Naive thymus-derived CD8-positive, alpha-beta T cell (primary cell): ENCODE data around the gene MACROD1. TPM values are rescaled to one million over a fixed set of nuclear protein-coding genes. Genes with fewer than 3 reads are reported as not detected.
A peak's percentile ranks its signal among the peaks of the same experiment; 100 is the strongest.

Experiments used
- ATAC-seq, 2 donors: fragments of 150-1000 bp; cut with Tn5 transposase in 1 of 2; sonication (Bioruptor Pico), chemical (Tn5 transposase) in 1 of 2; 1 replicate in 1 of 2; 2 replicates in 1 of 2; pipeline ENCODE4 v1.10.0; 2021; ENCODE audit warnings: mild to moderate bottlenecking in 2 of 2, moderate library complexity in 2 of 2
- POLR2A ChIA-PET: fragments of 350-600 bp; sonication (Branson Sonifier 250); formaldehyde crosslinking; loops from one replicate; lab custom pipeline; 2021; ENCODE audit warnings: antibody characterized with exemption; lab: Charles Lee
- DNase-seq, 10 donors: peaks; one replicate each; pipeline versions ENCODE4 v3.0.0 to v3.0.0-alpha.2; 2020 to 2022
- H3K27ac Mint-ChIP-seq, 10 donors: one replicate each; pipeline ENCODE4 v1.8.0; 2020 to 2022; ENCODE audit warnings: mild to moderate bottlenecking in 10 of 10, mixed read lengths in 10 of 10, moderate library complexity in 4 of 10, inconsistent platforms in 1 of 10
- H3K27me3 Mint-ChIP-seq, 5 donors: one replicate each; pipeline ENCODE4 v1.8.0; 2021 to 2022; ENCODE audit warnings: mixed read lengths in 5 of 5
- H3K36me3 Mint-ChIP-seq, 3 donors: one replicate each; pipeline ENCODE4 v1.8.0; 2020 to 2022; ENCODE audit warnings: mixed read lengths in 3 of 3, mild to moderate bottlenecking in 2 of 3, inconsistent platforms in 1 of 3
- H3K4me1 Mint-ChIP-seq, 4 donors: one replicate each; pipeline ENCODE4 v1.8.0; 2021 to 2022; ENCODE audit warnings: mixed read lengths in 4 of 4
- H3K4me3 Mint-ChIP-seq, 10 donors: one replicate each; pipeline ENCODE4 v1.8.0; 2020 to 2022; ENCODE audit warnings: mild to moderate bottlenecking in 10 of 10, mixed read lengths in 10 of 10, moderate library complexity in 6 of 10, inconsistent platforms in 1 of 10
- H3K9me3 Mint-ChIP-seq, 9 donors: one replicate each; pipeline ENCODE4 v1.8.0; 2020 to 2022; ENCODE audit warnings: mixed read lengths in 9 of 9, mild to moderate bottlenecking in 3 of 9, inconsistent platforms in 1 of 9, moderate library complexity in 1 of 9
- polyA plus RNA-seq, 3 donors: library from polyadenylated mRNA; unstranded; fragments of 300-500 nt; fragmentation: Illumina TruSeq; gene quantifications; one replicate each; pipeline ENCODE4 v1.2.3, GENCODE V29; 2021
- total RNA-seq, 8 experiments: library from RNA in 2 of 8; stranded (reverse) in 2 of 8; gene quantifications; one replicate each; pipeline ENCODE4 v1.2.3 and lab custom pipeline; 2021 to 2026

MACROD1 gene
- total and polyA plus RNA-seq, 5 experiments from 2014 or later, result 7.3 to 14.4 (median 10.8) TPM

- no peak overlapping the region for H3K27ac Mint-ChIP-seq
- H3K36me3 Mint-ChIP-seq, result no peaks in the 10 kb centered on the region
- H3K4me3 Mint-ChIP-seq, result no peak overlapping the region
- ATAC-seq (no peak), DNase-seq (no peak)
- no peaks in the 10 kb centered on the region for H3K9me3 Mint-ChIP-seq
- POLR2A ChIA-PET, result no interaction called here
- H3K4me1 Mint-ChIP-seq, result peaks cover 0 to 6% (median 3%) of the 10 kb centered on the region in 4 donors
- H3K27me3 Mint-ChIP-seq, result no peaks in the 10 kb centered on the region
These were observed 30.2 kb downstream of the MACROD1 start for GRCh38 chr11:64135711-64136110.

GRCh38 chr11:64134963-64135362 is 30.9 kb downstream of the MACROD1 start:
- no peaks in the 10 kb centered on the region for H3K9me3 Mint-ChIP-seq

GRCh38 chr11:64132982-64133705 is 32.8 kb downstream of the MACROD1 start:
- Mint-ChIP-seq H3K27me3 (no peaks in the 10 kb centered on the region), H3K4me3 (no peak overlapping the region), H3K36me3 (no peaks in the 10 kb centered on the region), H3K27ac (no peak overlapping the region), H3K9me3 (no peaks in the 10 kb centered on the region), H3K4me1 (peaks cover 0 to 6% (median 3%) of the 10 kb centered on the region in 4 donors)
- ATAC-seq, result no peak
- POLR2A ChIA-PET, result no interaction called here
- DNase-seq, result no peak

More at GRCh38 chr11:64134963-64135362, 30.9 kb downstream of the MACROD1 start:
- no peaks in the 10 kb centered on the region for H3K27me3 Mint-ChIP-seq
- no peak overlapping the region for H3K4me3 Mint-ChIP-seq
- DNase-seq (no peak), ATAC-seq (no peak)
- H3K4me1 Mint-ChIP-seq, result peaks cover 0 to 6% (median 3%) of the 10 kb centered on the region in 4 donors
- H3K36me3 Mint-ChIP-seq, result no peaks in the 10 kb centered on the region
- POLR2A ChIA-PET, result no interaction called here
- peak overlapping the region in 1 of 10 donors; percentile 27 for H3K27ac Mint-ChIP-seq

DNA sequence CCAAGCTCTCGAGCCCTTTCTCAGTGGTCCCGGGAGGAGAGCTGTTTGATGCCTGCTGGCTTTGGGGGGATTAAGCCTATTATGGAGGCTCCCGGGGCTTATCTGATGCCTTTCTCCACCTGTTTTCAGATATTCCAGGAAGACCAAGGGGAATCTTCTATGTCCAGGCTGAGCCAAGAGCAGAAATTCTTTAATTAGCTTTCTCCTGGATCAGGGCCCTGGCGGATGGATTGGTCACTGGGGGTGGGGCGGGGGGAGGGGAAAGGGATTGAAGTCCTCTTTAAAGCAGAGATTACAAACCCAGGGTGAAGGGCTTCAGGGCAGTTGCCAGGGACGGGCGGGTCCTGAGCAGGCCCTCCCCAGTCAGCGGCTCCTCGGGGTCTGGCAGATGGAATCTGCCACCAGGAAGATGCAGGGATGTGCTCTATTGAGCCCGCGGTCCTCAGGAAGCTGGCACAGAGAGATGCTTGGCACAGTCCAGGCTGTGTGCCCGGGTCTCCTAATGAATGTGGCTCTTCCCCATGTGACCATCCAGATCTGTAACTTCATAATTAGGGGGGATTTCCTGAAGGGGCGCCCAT is 33.6 kb downstream of the MACROD1 start:
- ATAC-seq, result no peak
- Mint-ChIP-seq H3K36me3 (no peaks in the 10 kb centered on the region), H3K27me3 (no peaks in the 10 kb centered on the region), H3K27ac (peak overlapping the region in 1 of 10 donors; percentile 64), H3K4me3 (no peak overlapping the region), H3K9me3 (no peaks in the 10 kb centered on the region), H3K4me1 (peaks cover 0 to 6% (median 3%) of the 10 kb centered on the region in 4 donors)
- POLR2A ChIA-PET, result interaction anchor here (1.0 kb wide), 1 partner anchor 704 kb away, joined by 3 read pairs; no protein-coding TSS in a partner anchor
- DNase-seq, result no peak

DNA sequence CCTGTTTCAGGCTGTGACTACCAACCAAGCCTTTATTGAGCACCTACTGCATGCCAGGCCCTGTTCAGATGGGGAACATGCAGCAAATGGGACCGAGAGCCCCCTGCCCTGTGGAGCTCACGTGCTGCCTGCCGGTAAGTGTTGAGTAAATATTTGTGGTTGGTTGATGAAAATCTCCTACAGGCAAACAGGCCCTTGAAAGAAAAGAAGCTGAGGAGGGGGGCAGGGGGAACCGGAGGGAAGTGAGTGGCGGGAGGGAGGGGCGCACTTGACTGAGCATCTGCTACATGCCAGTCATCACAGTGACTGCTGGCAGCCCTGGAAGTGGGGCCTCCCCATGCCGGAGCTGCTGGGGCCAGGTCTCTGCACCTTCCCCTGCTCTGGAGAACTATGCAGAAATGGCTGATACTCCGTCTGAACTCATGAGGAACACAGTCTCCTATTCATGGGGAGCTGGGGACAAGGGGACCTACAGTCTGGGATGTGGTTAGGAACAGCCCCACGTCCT is 34.2 kb downstream of the MACROD1 start:
- ATAC-seq (no peak), DNase-seq (no peak)
- H3K27ac Mint-ChIP-seq, result peak overlapping the region in 1 of 10 donors; percentile 64
- H3K9me3 Mint-ChIP-seq, result no peaks in the 10 kb centered on the region
- no peak overlapping the region for H3K4me3 Mint-ChIP-seq
- no peaks in the 10 kb centered on the region for H3K36me3 Mint-ChIP-seq
- no peaks in the 10 kb centered on the region for H3K27me3 Mint-ChIP-seq
- peaks cover 0 to 6% (median 4%) of the 10 kb centered on the region in 4 donors for H3K4me1 Mint-ChIP-seq
- POLR2A ChIA-PET, result interaction anchor here (0.5 to 1.0 kb wide), 2 partner anchors 70 to 705 kb away, joined by 3 to 4 read pairs; no protein-coding TSS in a partner anchor

GRCh38 chr11:64130618-64131017 is 35.3 kb downstream of the MACROD1 start:
- POLR2A ChIA-PET, result no interaction called here
- H3K27ac Mint-ChIP-seq, result no peak overlapping the region
- peaks cover 0 to 14% (median 7%) of the 10 kb centered on the region in 4 donors for H3K4me1 Mint-ChIP-seq
- H3K36me3 Mint-ChIP-seq, result no peaks in the 10 kb centered on the region
- H3K27me3 Mint-ChIP-seq, result no peaks in the 10 kb centered on the region
- DNase-seq, result no peak
- ATAC-seq, result no peak
- H3K4me3 Mint-ChIP-seq, result no peak overlapping the region
- no peaks in the 10 kb centered on the region for H3K9me3 Mint-ChIP-seq

DNA sequence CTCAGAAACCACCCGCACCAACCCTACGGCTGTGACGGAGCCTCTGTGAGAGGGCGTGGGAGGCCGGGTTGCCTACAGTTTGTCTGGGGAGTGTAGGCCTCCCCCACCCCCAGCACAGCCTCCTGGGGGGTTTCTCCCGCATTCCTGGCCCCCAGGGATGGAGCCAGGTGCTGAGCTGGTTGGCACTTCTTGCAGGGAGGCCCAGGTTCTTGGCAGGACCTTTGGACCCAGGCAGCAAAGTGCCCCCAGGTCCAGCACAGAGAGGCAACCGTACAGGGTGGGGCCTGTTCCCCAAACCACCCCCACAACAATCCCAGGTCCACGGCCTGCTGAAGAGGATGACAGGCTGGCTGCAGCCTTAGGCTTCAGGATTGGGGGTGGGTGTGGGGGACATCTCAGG is 36.5 kb downstream of the MACROD1 start:
- H3K36me3 Mint-ChIP-seq, result no peaks in the 10 kb centered on the region
- no peaks in the 10 kb centered on the region for H3K9me3 Mint-ChIP-seq
- ATAC-seq, result no peak
- H3K27me3 Mint-ChIP-seq, result no peaks in the 10 kb centered on the region
- no peak for DNase-seq
- H3K27ac Mint-ChIP-seq, result no peak overlapping the region
- POLR2A ChIA-PET, result no interaction called here
- peaks cover 0 to 14% (median 10%) of the 10 kb centered on the region in 4 donors for H3K4me1 Mint-ChIP-seq
- no peak overlapping the region for H3K4me3 Mint-ChIP-seq

DNA sequence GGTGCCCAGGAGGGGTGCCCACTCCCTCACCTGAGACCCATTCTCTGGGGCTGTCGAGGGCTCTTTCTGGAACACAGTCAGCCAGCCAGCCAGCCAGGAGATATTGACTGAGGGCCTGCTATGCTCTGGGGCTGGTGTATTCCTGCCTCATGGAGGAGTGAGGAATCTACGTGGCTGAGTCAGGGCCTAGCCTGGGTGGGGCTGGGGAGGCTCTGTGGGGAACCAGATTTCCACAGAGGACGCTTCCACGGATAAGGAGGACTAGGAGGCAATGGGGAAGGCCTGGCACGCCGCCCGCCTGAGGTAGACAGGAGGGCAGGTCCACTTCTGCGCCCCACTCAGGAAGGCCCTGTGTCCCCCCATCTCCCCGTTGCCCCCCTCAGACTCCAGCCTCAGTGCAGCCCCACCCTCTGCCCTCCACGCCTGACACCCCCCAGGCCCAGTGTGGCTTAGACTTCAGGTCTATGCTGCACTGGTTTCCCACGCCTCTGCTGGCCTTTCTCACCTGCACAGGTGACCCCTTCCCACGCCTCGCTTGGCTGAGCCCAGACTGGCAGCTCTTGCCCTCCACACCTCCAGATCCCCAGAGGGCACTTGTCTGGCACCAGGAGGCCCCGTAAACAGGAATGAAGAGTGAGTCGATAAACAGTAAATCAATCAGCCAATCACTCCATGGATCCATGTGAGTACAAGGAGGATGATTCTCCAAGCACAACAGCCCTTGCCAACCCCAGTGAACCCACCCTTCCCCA is 37.5 kb downstream of the MACROD1 start:
- Mint-ChIP-seq H3K36me3 (no peaks in the 10 kb centered on the region), H3K9me3 (no peaks in the 10 kb centered on the region), H3K27ac (peak overlapping the region in 1 of 10 donors; percentile 89), H3K4me3 (no peak overlapping the region), H3K27me3 (no peaks in the 10 kb centered on the region), H3K4me1 (peaks cover 0 to 14% (median 5%) of the 10 kb centered on the region in 4 donors)
- no peak for DNase-seq
- ATAC-seq, result no peak
- POLR2A ChIA-PET, result no interaction called here

DNA sequence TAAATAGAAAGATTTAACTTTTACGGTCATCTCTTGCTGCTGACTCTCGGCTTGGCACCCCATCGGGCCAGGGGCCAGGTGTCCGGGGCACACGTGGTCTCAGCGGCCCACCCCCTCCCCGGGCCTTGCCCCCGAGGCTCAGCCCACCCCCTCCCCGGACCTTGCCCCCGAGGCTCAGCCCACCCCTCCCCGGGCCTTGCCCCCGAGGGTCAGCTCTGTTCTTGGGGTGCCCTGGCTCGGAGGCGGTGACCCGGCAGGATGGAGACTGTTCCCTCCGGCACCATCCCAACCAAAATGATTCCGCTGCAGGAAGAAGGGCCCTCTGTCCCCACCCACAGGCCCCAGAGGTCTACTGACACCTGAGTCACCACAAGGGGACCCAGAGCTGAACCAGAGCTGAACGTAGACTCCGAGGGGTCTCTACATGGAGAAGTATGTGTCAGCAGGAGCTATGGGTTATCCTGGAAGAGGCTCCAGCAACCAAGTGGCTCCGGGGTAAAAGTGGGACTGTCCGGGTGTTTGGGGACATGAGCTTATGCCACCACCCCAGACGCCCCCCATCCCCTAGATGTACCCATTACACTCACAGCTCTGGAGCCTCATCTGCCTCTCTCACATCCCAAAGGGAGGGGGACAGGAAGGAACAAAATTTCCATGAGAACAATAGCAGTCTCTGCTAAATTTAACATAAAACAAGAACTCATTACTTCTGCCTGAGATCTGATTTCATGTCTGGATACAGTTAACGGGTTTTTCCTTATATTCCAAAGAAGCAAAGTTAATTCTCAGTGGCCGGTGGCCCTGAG is 38.4 kb downstream of the MACROD1 start:
- DNase-seq, result no peak
- H3K4me3 Mint-ChIP-seq, result no peak overlapping the region
- POLR2A ChIA-PET, result no interaction called here
- no peaks in the 10 kb centered on the region for H3K27me3 Mint-ChIP-seq
- H3K9me3 Mint-ChIP-seq, result no peaks in the 10 kb centered on the region
- no peaks in the 10 kb centered on the region for H3K36me3 Mint-ChIP-seq
- H3K4me1 Mint-ChIP-seq, result peaks cover 0 to 14% (median 4%) of the 10 kb centered on the region in 4 donors
- H3K27ac Mint-ChIP-seq, result no peak overlapping the region
- no peak for ATAC-seq

DNA sequence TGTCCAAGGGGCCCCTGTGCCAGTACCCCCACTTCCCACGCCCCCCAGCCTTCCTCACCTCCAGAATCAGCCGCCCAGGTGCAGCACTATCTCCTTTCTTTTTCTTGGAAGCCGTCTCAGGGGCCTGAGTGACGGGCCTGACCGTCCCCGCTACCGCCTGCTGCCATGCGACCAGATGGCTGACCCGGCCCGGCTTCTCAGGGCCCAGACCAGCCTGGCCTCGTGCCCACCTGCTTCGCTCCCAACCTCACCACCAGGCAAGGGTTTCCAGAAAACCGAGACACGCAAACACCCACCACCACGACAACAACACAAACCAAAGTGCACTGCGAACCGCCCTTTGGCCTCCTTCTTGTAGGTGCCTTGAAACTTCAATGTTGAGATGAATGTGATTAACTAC is 39.1 kb downstream of the MACROD1 start:
- ATAC-seq (no peak), DNase-seq (no peak)
- H3K4me1 Mint-ChIP-seq, result peaks cover 0 to 14% (median 4%) of the 10 kb centered on the region in 4 donors
- H3K4me3 Mint-ChIP-seq, result no peak overlapping the region
- POLR2A ChIA-PET, result no interaction called here
- H3K27me3 Mint-ChIP-seq, result no peaks in the 10 kb centered on the region
- H3K9me3 Mint-ChIP-seq, result no peaks in the 10 kb centered on the region
- no peaks in the 10 kb centered on the region for H3K36me3 Mint-ChIP-seq
- no peak overlapping the region for H3K27ac Mint-ChIP-seq

GRCh38 chr11:64126371-64126770 is 39.5 kb downstream of the MACROD1 start:
- POLR2A ChIA-PET, result no interaction called here
- Mint-ChIP-seq H3K36me3 (no peaks in the 10 kb centered on the region), H3K4me1 (peaks cover 0 to 14% (median 4%) of the 10 kb centered on the region in 4 donors), H3K9me3 (no peaks in the 10 kb centered on the region), H3K27me3 (no peaks in the 10 kb centered on the region), H3K4me3 (no peak overlapping the region), H3K27ac (peak overlapping the region in 3 of 10 donors; percentile 11 to 71 (median 71))
- no peak for DNase-seq
- no peak for ATAC-seq

GRCh38 chr11:64125676-64126075 is 40.2 kb downstream of the MACROD1 start:
- H3K27me3 Mint-ChIP-seq, result no peaks in the 10 kb centered on the region
- peak overlapping the region in 1 of 10 donors; percentile 79 for H3K27ac Mint-ChIP-seq
- no peaks in the 10 kb centered on the region for H3K36me3 Mint-ChIP-seq
- H3K4me1 Mint-ChIP-seq, result peaks cover 0 to 14% (median 4%) of the 10 kb centered on the region in 4 donors
- ATAC-seq (no peak), DNase-seq (no peak)
- POLR2A ChIA-PET, result no interaction called here
- no peak overlapping the region for H3K4me3 Mint-ChIP-seq
- H3K9me3 Mint-ChIP-seq, result no peaks in the 10 kb centered on the region
